Sigmoid colon (tissue), 4 donors: ENCODE measurements around the gene DSTN.

Source experiments
- CTCF ChIP-seq, 4 experiments: fragments of 450-650 bp in 3 of 4; fragments of 200-600 bp in 1 of 4; IDR thresholded peaks; one replicate each; pipeline ENCODE4 v1.5.1; 2016 to 2019; ENCODE audit warnings: antibody characterized with exemption in 4 of 4, mild to moderate bottlenecking in 3 of 4, moderate library complexity in 2 of 4
- EP300 ChIP-seq, 4 donors: sonication (generic); formaldehyde crosslinking; IDR thresholded peaks; one replicate each; pipeline ENCODE4 v1.6.1; 2017; ENCODE audit warnings: antibody characterized with exemption in 4 of 4
- POLR2A ChIP-seq, 2 donors: fragments of 450-650 bp; IDR thresholded peaks; one replicate each; pipeline ENCODE4 v1.6.1; 2016; ENCODE audit warnings: antibody characterized with exemption in 2 of 2, mild to moderate bottlenecking in 2 of 2, moderate library complexity in 2 of 2
- POLR2AphosphoS5 ChIP-seq, 4 donors: sonication (generic); formaldehyde crosslinking; IDR thresholded peaks; one replicate each; pipeline ENCODE4 v1.6.1; 2017; ENCODE audit warnings: antibody characterized with exemption in 4 of 4

DNA sequence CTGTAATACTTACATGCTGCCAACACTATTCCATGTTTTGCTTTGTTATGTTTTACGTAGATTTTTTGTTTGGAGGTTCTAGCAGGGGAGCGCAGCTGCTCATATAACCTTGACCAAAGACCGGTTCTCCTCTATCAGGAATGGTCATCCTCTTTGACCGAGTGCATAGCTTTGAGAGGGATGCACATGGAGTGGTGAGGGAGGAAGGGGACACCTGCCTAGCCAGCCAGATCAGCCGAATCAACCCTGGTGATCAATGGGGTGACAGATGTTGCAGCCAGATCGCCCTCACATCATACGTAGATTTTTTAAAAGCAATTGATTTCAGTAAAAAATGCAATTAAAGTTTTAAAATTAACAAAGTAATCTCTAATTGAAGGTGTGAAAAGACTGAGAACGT is 6.3 kb downstream of the DSTN start:
- TF ChIP-seq POLR2AphosphoS5 (IDR thresholded peaks at IDR 0.05) (no peak), CTCF (IDR thresholded peaks at IDR 0.05) (no peak), POLR2A (IDR thresholded peaks at IDR 0.05) (no peak), EP300 (IDR thresholded peaks at IDR 0.05) (no peak)
